Peyer's patch (tissue), 4 donors: Measurements from ENCODE around the gene BMPR1B. TPM values are rescaled to one million over a fixed set of nuclear protein-coding genes. Genes with fewer than 3 reads are reported as not detected.

ENCODE experiments used
- DNase-seq, 3 donors: peaks; one replicate each; pipeline ENCODE4 v3.0.0-alpha.2; 2017 to 2019
- H3K27ac ChIP-seq, 4 donors: fragments of 200-600 bp; sonication (generic); one replicate each; pipeline ENCODE4 v1.5.1; 2016 to 2019
- H3K27me3 ChIP-seq, 2 donors: fragments of 200-600 bp; sonication (generic); one replicate each; pipeline ENCODE4 v1.5.1; 2019
- H3K36me3 ChIP-seq, 3 donors: fragments of 200-600 bp; sonication (generic); one replicate each; pipeline ENCODE4 v1.5.1; 2016 to 2019
- H3K4me1 ChIP-seq, 4 donors: fragments of 200-600 bp; sonication (generic); one replicate each; pipeline ENCODE4 v1.5.1; 2016 to 2019
- H3K4me3 ChIP-seq, 4 donors: fragments of 200-600 bp; sonication (generic); 1 replicate in 3 of 4; 2 replicates in 1 of 4; pipeline ENCODE4 v1.5.1; 2016 to 2019; ENCODE audit warnings: mild to moderate bottlenecking in 1 of 4
- H3K9me3 ChIP-seq, 4 donors: fragments of 200-600 bp; sonication (generic); one replicate each; pipeline ENCODE4 v1.5.1; 2016 to 2019; ENCODE audit warnings: mild to moderate bottlenecking in 1 of 4
- POLR2A ChIP-seq, 2 donors: fragments of 450-650 bp; IDR thresholded peaks; one replicate each; pipeline ENCODE4 v1.5.1; 2017; ENCODE audit warnings: antibody characterized with exemption in 2 of 2, mild to moderate bottlenecking in 2 of 2, moderate library complexity in 2 of 2
- total RNA-seq, 4 donors: library from RNA; depleted of rRNA; stranded (reverse); fragments of >200 nt; gene quantifications; one replicate each; pipeline ENCODE4 v1.1.0, GENCODE V29; 2016
- TF ChIP-seq, protein P1 (sequence below), 6 experiments: fragments of 450-650 bp in 4 of 6; fragments of 200-600 bp in 2 of 6; sonication (generic) in 1 of 6; IDR thresholded peaks; one replicate each; pipeline ENCODE4 v1.5.1; 2017 to 2019; ENCODE audit warnings: antibody characterized with exemption in 6 of 6, mild to moderate bottlenecking in 3 of 6, moderate library complexity in 1 of 6

The BMPR1B gene
- total RNA-seq, 4 donors from 2014 or later = not detected

DNA sequence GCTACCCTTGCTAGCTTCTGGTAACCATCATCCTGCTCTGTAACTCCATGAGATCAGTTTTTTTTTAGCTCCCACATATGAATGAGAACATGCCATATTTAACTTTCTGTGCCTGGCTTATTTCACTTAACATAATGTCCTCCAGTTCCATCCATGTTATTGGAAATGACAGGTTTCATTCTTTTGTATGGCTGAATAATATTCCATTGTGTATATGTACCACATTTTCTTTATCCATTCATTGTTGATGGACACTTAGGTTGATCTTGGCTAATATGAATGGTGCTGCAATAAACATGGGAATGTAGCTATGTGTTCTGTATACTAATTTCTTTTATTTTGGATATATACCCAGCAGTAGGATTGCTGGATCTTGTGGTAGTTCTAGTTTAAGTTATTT lies 204.7 kb downstream of the BMPR1B start:
- H3K36me3 ChIP-seq = no peaks in the 10 kb centered on the region
- no peak for DNase-seq
- H3K9me3 ChIP-seq = no peaks in the 10 kb centered on the region
- H3K4me1 ChIP-seq = no peaks in the 10 kb centered on the region
- H3K4me3 ChIP-seq = no peak overlapping the region
- H3K27me3 ChIP-seq = no peaks in the 10 kb centered on the region
- TF ChIP-seq, protein P1, sequence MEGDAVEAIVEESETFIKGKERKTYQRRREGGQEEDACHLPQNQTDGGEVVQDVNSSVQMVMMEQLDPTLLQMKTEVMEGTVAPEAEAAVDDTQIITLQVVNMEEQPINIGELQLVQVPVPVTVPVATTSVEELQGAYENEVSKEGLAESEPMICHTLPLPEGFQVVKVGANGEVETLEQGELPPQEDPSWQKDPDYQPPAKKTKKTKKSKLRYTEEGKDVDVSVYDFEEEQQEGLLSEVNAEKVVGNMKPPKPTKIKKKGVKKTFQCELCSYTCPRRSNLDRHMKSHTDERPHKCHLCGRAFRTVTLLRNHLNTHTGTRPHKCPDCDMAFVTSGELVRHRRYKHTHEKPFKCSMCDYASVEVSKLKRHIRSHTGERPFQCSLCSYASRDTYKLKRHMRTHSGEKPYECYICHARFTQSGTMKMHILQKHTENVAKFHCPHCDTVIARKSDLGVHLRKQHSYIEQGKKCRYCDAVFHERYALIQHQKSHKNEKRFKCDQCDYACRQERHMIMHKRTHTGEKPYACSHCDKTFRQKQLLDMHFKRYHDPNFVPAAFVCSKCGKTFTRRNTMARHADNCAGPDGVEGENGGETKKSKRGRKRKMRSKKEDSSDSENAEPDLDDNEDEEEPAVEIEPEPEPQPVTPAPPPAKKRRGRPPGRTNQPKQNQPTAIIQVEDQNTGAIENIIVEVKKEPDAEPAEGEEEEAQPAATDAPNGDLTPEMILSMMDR (IDR thresholded peaks at IDR 0.05) = no peak
- TF ChIP-seq POLR2A (IDR thresholded peaks at IDR 0.05) = no peak
- H3K27ac ChIP-seq = no peak overlapping the region

DNA sequence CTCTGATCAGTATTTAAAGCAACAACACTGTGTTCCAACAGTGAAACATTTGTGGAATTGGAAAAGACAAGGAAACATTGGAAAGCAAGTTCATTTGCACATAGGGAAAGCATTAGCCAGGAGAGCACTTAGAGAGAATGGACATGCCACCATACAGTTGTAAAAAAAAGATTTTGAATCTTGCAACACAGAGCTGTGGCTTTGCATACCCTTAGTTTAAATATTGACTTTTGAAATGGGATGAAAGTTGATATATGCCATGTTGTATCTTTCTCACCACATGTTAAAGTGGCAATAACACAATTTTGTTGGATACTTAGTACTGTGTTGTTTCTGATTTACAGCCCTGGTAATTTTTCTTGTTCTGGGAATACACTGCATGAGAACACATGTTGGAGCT lies 208.1 kb downstream of the BMPR1B start:
- H3K27me3 ChIP-seq = no peaks in the 10 kb centered on the region
- TF ChIP-seq POLR2A (IDR thresholded peaks at IDR 0.05) = no peak
- TF ChIP-seq, protein P1 (IDR thresholded peaks at IDR 0.05) = no peak
- no peak overlapping the region for H3K4me3 ChIP-seq
- H3K9me3 ChIP-seq = no peaks in the 10 kb centered on the region
- no peaks in the 10 kb centered on the region for H3K36me3 ChIP-seq
- no peak for DNase-seq
- no peaks in the 10 kb centered on the region for H3K4me1 ChIP-seq
- H3K27ac ChIP-seq = no peak overlapping the region

DNA sequence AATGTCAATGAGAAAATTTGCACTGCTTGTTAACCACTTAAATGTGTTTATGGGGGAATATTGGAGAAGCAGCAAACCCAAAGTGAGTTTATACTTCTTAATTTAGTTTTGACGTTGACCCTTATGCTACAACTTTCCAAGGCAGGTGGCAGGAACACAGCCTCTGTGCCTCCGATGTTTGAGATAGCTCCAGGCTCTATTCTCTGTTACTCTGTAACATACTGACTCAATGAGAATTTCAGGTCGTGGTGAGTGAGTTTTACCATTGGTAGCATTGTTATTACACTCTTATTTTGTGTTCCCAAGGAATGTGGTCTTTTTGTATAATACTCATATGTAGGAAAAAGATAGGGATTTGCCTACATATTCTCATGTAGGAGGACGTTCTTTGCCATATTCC lies 210.7 kb downstream of the BMPR1B start:
- H3K9me3 ChIP-seq = no peaks in the 10 kb centered on the region
- DNase-seq = no peak
- H3K27me3 ChIP-seq = no peaks in the 10 kb centered on the region
- no peak overlapping the region for H3K27ac ChIP-seq
- no peak overlapping the region for H3K4me3 ChIP-seq
- no peak for TF ChIP-seq POLR2A (IDR thresholded peaks at IDR 0.05)
- TF ChIP-seq, protein P1 (IDR thresholded peaks at IDR 0.05) = no peak
- no peaks in the 10 kb centered on the region for H3K4me1 ChIP-seq
- no peaks in the 10 kb centered on the region for H3K36me3 ChIP-seq

DNA sequence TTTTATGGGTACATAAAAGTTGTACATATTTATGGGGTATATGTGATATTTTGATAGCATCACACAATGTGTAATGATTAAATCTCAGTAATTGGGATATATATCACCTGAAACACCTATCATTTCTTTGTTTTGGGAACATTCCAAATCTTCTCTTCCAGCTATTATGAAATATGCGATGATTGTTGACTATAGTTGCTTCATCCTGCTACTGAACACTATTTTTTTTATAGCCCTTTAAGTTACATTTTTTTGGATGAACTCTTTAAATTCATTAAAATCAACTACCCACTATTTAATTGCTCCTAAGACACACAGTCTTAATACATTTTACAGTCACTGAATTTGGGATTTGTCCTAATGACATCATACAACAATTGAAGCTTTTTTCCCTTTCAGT lies 212.9 kb downstream of the BMPR1B start:
- H3K9me3 ChIP-seq = no peaks in the 10 kb centered on the region
- H3K36me3 ChIP-seq = no peaks in the 10 kb centered on the region
- DNase-seq = no peak
- no peaks in the 10 kb centered on the region for H3K4me1 ChIP-seq
- H3K27me3 ChIP-seq = no peaks in the 10 kb centered on the region
- no peak for TF ChIP-seq POLR2A (IDR thresholded peaks at IDR 0.05)
- TF ChIP-seq, protein P1 (IDR thresholded peaks at IDR 0.05) = no peak
- H3K4me3 ChIP-seq = no peak overlapping the region
- H3K27ac ChIP-seq = no peak overlapping the region

DNA sequence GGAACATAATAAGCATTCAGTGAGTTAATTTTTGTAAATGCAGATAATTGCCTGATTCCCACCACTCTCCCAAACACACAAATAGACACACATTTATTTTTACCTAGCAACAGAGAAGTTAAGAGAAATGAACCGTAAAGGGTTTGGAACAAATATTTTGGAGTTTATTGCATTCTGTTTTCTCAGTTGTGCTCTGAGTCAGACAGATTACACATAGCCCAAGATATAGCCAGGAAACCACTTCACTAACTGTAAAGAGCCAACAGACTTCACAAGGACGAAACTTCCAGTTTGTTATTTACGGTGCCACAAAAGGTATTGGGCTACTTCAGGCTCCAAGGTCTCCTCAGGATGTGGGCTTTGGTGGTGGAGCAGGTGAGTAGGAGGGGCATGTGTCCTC lies 217.0 kb downstream of the BMPR1B start:
- Histone ChIP-seq H3K27me3 (no peaks in the 10 kb centered on the region), H3K27ac (no peak overlapping the region), H3K36me3 (no peaks in the 10 kb centered on the region), H3K9me3 (no peaks in the 10 kb centered on the region), H3K4me3 (no peak overlapping the region), H3K4me1 (no peaks in the 10 kb centered on the region)
- TF ChIP-seq, protein P1 (IDR thresholded peaks at IDR 0.05) = no peak
- TF ChIP-seq POLR2A (IDR thresholded peaks at IDR 0.05) = no peak
- no peak for DNase-seq

DNA sequence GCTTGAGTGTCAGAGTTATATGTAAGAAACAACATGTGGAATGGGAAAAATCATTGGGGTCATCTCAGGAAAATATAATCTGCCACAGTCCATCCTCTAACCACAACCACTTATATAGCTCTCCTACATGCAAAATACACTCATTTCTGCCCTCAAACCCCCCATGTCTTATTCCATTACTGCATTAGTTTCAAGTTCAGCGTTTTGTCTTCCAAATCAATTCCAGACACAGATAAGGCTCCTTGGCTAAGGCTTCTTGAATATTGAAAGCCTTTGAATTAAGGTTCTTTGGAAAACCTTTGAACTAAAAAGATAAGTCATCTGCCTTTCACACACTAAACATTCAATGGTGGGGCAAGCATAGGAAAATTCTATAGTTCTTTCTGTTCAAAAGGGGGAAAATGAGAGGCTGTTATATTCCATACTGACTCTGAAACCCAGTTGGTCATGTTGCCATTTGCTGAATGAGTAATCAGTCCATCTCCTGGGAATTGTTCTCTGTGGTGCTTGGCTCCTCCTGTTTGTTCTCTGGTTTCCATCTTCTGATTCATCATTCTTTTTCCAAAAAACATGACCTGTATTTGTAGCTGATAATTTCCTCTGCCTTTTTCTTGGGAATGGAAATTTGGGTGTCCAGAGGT lies 218.7 kb downstream of the BMPR1B start:
- no peak for DNase-seq
- no peak overlapping the region for H3K27ac ChIP-seq
- no peaks in the 10 kb centered on the region for H3K27me3 ChIP-seq
- H3K4me1 ChIP-seq = no peaks in the 10 kb centered on the region
- no peaks in the 10 kb centered on the region for H3K36me3 ChIP-seq
- no peaks in the 10 kb centered on the region for H3K9me3 ChIP-seq
- no peak for TF ChIP-seq POLR2A (IDR thresholded peaks at IDR 0.05)
- TF ChIP-seq, protein P1 (IDR thresholded peaks at IDR 0.05) = no peak
- H3K4me3 ChIP-seq = no peak overlapping the region
